GM23338 (cell line): ENCODE data around the gene SLC6A7. TPM values are rescaled to one million over a fixed set of nuclear protein-coding genes. Genes with fewer than 3 reads are reported as not detected.

ENCODE experiments used
- ATAC-seq: fragments of 200-7000 bp; cut with Tn5 transposase; 3 replicates; pipeline ENCODE4 v1.9.1; 2020
- DNase-seq: peaks from one replicate; pipeline ENCODE4 v3.0.0-alpha.2; 2015; ENCODE audit warnings: low spot score
- H2AFZ ChIP-seq: fragments of 200-600 bp; sonication (generic); 2 replicates; pipeline ENCODE4 v1.8.0; 2016; ENCODE audit warnings: antibody characterized with exemption, mild to moderate bottlenecking, moderate library complexity
- H3F3A ChIP-seq: fragments of 200-600 bp; sonication (generic); replicated peaks from 2 replicates; pipeline ENCODE4 v1.8.0; 2017; ENCODE audit warnings: antibody characterized with exemption, mixed run types, low read depth
- H3K27ac ChIP-seq: fragments of 200-600 bp; sonication (generic); 2 replicates; pipeline ENCODE4 v1.6.1; 2016; ENCODE audit warnings: low read depth
- H3K27me3 ChIP-seq: fragments of 200-600 bp; sonication (generic); 2 replicates; pipeline ENCODE4 v1.8.0; 2016; ENCODE audit warnings: mild to moderate bottlenecking, mixed run types, moderate library complexity; ENCODE audit not compliant: insufficient read depth
- H3K36me3 ChIP-seq: fragments of 200-600 bp; sonication (generic); 2 replicates; pipeline ENCODE4 v1.8.0; 2016; ENCODE audit warnings: mild to moderate bottlenecking; ENCODE audit not compliant: insufficient read depth
- H3K4me1 ChIP-seq: fragments of 200-600 bp; sonication (generic); 2 replicates; pipeline ENCODE4 v1.8.0; 2016; ENCODE audit warnings: mild to moderate bottlenecking, moderate library complexity; ENCODE audit not compliant: insufficient read depth
- H3K4me2 ChIP-seq: fragments of 200-600 bp; sonication (generic); 2 replicates; pipeline ENCODE4 v1.7.1; 2017; ENCODE audit warnings: mixed run types
- H3K4me3 ChIP-seq: fragments of 200-600 bp; sonication (generic); 2 replicates; pipeline ENCODE4 v1.6.1; 2016; ENCODE audit warnings: mixed run types
- H3K79me2 ChIP-seq: fragments of 200-600 bp; sonication (generic); replicated peaks from 2 replicates; pipeline ENCODE4 v1.8.0; 2017; ENCODE audit warnings: mild to moderate bottlenecking; ENCODE audit not compliant: insufficient read depth
- H3K9me2 ChIP-seq: fragments of 200-600 bp; sonication (generic); 2 replicates; pipeline ENCODE4 v1.8.0; 2017; ENCODE audit not compliant: insufficient read depth
- H4K20me1 ChIP-seq: fragments of 200-600 bp; sonication (generic); replicated peaks from 2 replicates; pipeline ENCODE4 v1.8.0; 2017; ENCODE audit warnings: mild to moderate bottlenecking; ENCODE audit not compliant: insufficient read depth
- H3K27ac Mint-ChIP-seq: 2 replicates; pipeline ENCODE4 v1.8.0; 2020; ENCODE audit warnings: inconsistent platforms, mild to moderate bottlenecking, moderate library complexity, mixed read lengths
- H3K27me3 Mint-ChIP-seq: 3 replicates; pipeline ENCODE4 v1.8.0; 2022; ENCODE audit warnings: low read depth, mild to moderate bottlenecking, moderate library complexity, mixed read lengths, inconsistent platforms; ENCODE audit not compliant: insufficient read depth, poor library complexity
- H3K36me3 Mint-ChIP-seq: 3 replicates; pipeline ENCODE4 v1.8.0; 2021; ENCODE audit warnings: low read depth, mild to moderate bottlenecking, inconsistent platforms, moderate library complexity, mixed read lengths
- H3K4me1 Mint-ChIP-seq: 3 replicates; pipeline ENCODE4 v1.8.0; 2020; ENCODE audit warnings: mild to moderate bottlenecking, inconsistent platforms, mixed read lengths
- H3K4me3 Mint-ChIP-seq: 3 replicates; pipeline ENCODE4 v1.8.0; 2021; ENCODE audit warnings: moderate library complexity, mild to moderate bottlenecking, inconsistent platforms, mixed read lengths
- H3K9me3 Mint-ChIP-seq: 3 replicates; pipeline ENCODE4 v1.8.0; 2020; ENCODE audit warnings: moderate library complexity, mild to moderate bottlenecking, inconsistent platforms, mixed read lengths
- CREB1 ChIP-seq: fragments of 250-450 bp; sonication (Bioruptor Pico); IDR thresholded peaks from 2 replicates; pipeline ENCODE4 v1.5.0; 2020; ENCODE audit warnings: low read depth, mild to moderate bottlenecking, moderate library complexity
- CTCF ChIP-seq, 2 experiments: fragments of 200-600 bp in 1 of 2; sonication (generic) in 1 of 2; conservative IDR thresholded peaks; 2 replicates each; pipeline versions ENCODE4 v1.5.1 to v1.6.1; 2016 to 2017; ENCODE audit warnings: antibody characterized with exemption in 2 of 2, low read depth in 2 of 2, mild to moderate bottlenecking in 2 of 2, moderate library complexity in 1 of 2
- ETS1 ChIP-seq: IDR thresholded peaks from 2 replicates; pipeline ENCODE4 v1.6.1; 2016; ENCODE audit warnings: antibody characterized with exemption
- EZH2 ChIP-seq: fragments of 200-600 bp; sonication (generic); IDR thresholded peaks from one replicate; pipeline ENCODE4 v1.8.0; 2017; ENCODE audit warnings: antibody characterized with exemption, mild to moderate bottlenecking, low read depth; ENCODE audit not compliant: unreplicated experiment
- EZH2phosphoT487 ChIP-seq: fragments of 200-600 bp; sonication (generic); IDR thresholded peaks from one replicate; pipeline ENCODE4 v1.8.1; 2018; ENCODE audit warnings: antibody characterized with exemption; ENCODE audit not compliant: unreplicated experiment
- JUNB ChIP-seq: IDR thresholded peaks from one replicate; pipeline ENCODE4 v1.6.1; 2016; ENCODE audit warnings: antibody characterized with exemption; ENCODE audit not compliant: unreplicated experiment
- NANOG ChIP-seq: IDR thresholded peaks from 2 replicates; pipeline ENCODE4 v1.6.1; 2016; ENCODE audit warnings: antibody characterized with exemption, borderline replicate concordance
- POLR2AphosphoS5 ChIP-seq: IDR thresholded peaks from 2 replicates; pipeline ENCODE4 v1.6.1; 2016; ENCODE audit warnings: antibody characterized with exemption, low read depth
- REST ChIP-seq: IDR thresholded peaks from one replicate; pipeline ENCODE4 v1.6.1; 2018; ENCODE audit warnings: antibody characterized with exemption; ENCODE audit not compliant: unreplicated experiment
- STAT1 ChIP-seq: IDR thresholded peaks from one replicate; pipeline ENCODE4 v1.6.1; 2016; ENCODE audit warnings: antibody characterized with exemption; ENCODE audit not compliant: unreplicated experiment
- ZNF114 ChIP-seq: fragments of 250-450 bp; sonication (Bioruptor Pico); IDR thresholded peaks from 2 replicates; pipeline ENCODE4 v1.5.0; 2020; ENCODE audit warnings: mild to moderate bottlenecking, moderate library complexity
- ZNF331 ChIP-seq: fragments of 250-450 bp; sonication (Bioruptor Pico); IDR thresholded peaks from 2 replicates; pipeline ENCODE4 v1.5.0; 2020; ENCODE audit warnings: low read depth, mild to moderate bottlenecking, moderate library complexity
- ZNF462 ChIP-seq: fragments of 250-450 bp; sonication (Bioruptor Pico); IDR thresholded peaks from 2 replicates; pipeline ENCODE4 v1.5.0; 2020; ENCODE audit warnings: mild to moderate bottlenecking, moderate library complexity
- polyA plus RNA-seq: library from polyadenylated mRNA; unstranded; fragments of >200 nt; fragmentation: Nextera tagmentation; extraction: Ambion mirVana; gene quantifications from 2 replicates; pipeline ENCODE4 v1.2.1, GENCODE V29; 2016
- total RNA-seq: library from RNA; depleted of rRNA; stranded (reverse); fragments of >200 nt; shearing (Covaris generic); gene quantifications from 2 replicates; pipeline ENCODE4 v1.2.3, GENCODE V29; 2014

SLC6A7 gene
- total and polyA plus RNA-seq, 2 experiments from 2014 or later, result not detected

GRCh38 chr5:150208187-150209098 lies 18.6 kb downstream of the SLC6A7 start:
- DNase-seq (peak; percentile 22), ATAC-seq (peak; percentile 7; the same call in 2 of the 3 replicates)
- H3K9me3 Mint-ChIP-seq, result no peaks in the 10 kb centered on the region; the same call in 1 of the 3 replicates
- no peak overlapping the region for H3K4me3 ChIP-seq
- peaks cover 53% of the 10 kb centered on the region for H3K4me1 Mint-ChIP-seq
- H3K27ac Mint-ChIP-seq, result 0 out of 2 replicates have a peak overlapping the region, but pooled peaks have one; percentile 65
- H3K4me3 Mint-ChIP-seq, result no peak overlapping the region; the same call in 2 of the 3 replicates
- H3K36me3 ChIP-seq, result no peaks in the 10 kb centered on the region
- no peaks in the 10 kb centered on the region; the same call in 2 of the 3 replicates for H3K36me3 Mint-ChIP-seq
- no peaks in the 10 kb centered on the region for H3K27me3 ChIP-seq
- peaks cover 14% of the 10 kb centered on the region for H3K27me3 Mint-ChIP-seq
- no peaks in the 10 kb centered on the region for H3K79me2 ChIP-seq
- H3F3A ChIP-seq, result 0 out of 2 replicates have a peak, but pooled peaks cover 5% of the 10 kb centered on the region
- no peak overlapping the region for H3K4me2 ChIP-seq
- TF ChIP-seq EZH2 (no peak), ZNF462 (CRISPR knock-in tag) (no peak), EZH2phosphoT487 (no peak), ZNF331 (CRISPR knock-in tag) (no peak), ZNF114 (no peak), REST (no peak), NANOG (no peak), STAT1 (no peak), ETS1 (no peak), POLR2AphosphoS5 (no peak), CREB1 (no peak), JUNB (no peak), CTCF (conservative IDR thresholded peaks at IDR 0.05; ENCODE audit: low read depth in 2 of 2) (no peak)
- H2AFZ ChIP-seq, result no peak overlapping the region; the same call in 1 of the 2 replicates
- H3K27ac ChIP-seq, result no peak overlapping the region; the same call in 1 of the 2 replicates
- no peaks in the 10 kb centered on the region for H3K9me2 ChIP-seq
- H3K4me1 ChIP-seq, result peaks cover 11% of the 10 kb centered on the region
- H4K20me1 ChIP-seq, result no peaks in the 10 kb centered on the region
